ENCODE measurements around the gene ERAP2. TPM values are rescaled to one million over a fixed set of nuclear protein-coding genes. Genes with fewer than 3 reads are reported as not detected.

ERAP2 gene
- polyA plus RNA-seq, 1 donor from 2014 or later, result not detected

- Histone ChIP-seq H3F3A (ENCODE audit: insufficient read depth, low read length, poor library complexity, severe bottlenecking) (no peaks in the 10 kb centered on the region), H3K4me3 (ENCODE audit: low read length) (no peak overlapping the region), H2AFZ (ENCODE audit: low read depth, low read length) (no peak overlapping the region)
Measured at GRCh38 chr5:96851312-96852062, 24.8 kb upstream of the ERAP2 start.

GRCh38 chr5:96852759-96853158 lies 23.5 kb upstream of the ERAP2 start:
- Histone ChIP-seq H3F3A (ENCODE audit: insufficient read depth, low read length, poor library complexity, severe bottlenecking) (no peaks in the 10 kb centered on the region), H3K27ac (ENCODE audit: low read length) (no peak overlapping the region), H3K36me3 (ENCODE audit: insufficient read depth, low read length) (no peaks in the 10 kb centered on the region), H2AFZ (ENCODE audit: low read depth, low read length) (no peak overlapping the region), H3K79me2 (replicated peaks; ENCODE audit: insufficient read depth, low read length) (no peaks in the 10 kb centered on the region), H3K4me2 (ENCODE audit: low read length) (no peak overlapping the region), H3K9me2 (ENCODE audit: insufficient read depth, low read length) (no peaks in the 10 kb centered on the region), H3K9me3 (ENCODE audit: low read length) (no peaks in the 10 kb centered on the region), H4K20me1 (ENCODE audit: insufficient read depth) (no peaks in the 10 kb centered on the region), H3K4me3 (ENCODE audit: low read length) (no peak overlapping the region), H3K27me3 (ENCODE audit: insufficient read depth, low read depth, low read length) (no peaks in the 10 kb centered on the region), H3K9ac (ENCODE audit: low read length) (no peak overlapping the region)
- no peak for TF ChIP-seq RAD21 (conservative IDR thresholded peaks at IDR 0.05)
- TF ChIP-seq SMC3 (conservative IDR thresholded peaks at IDR 0.05; ENCODE audit: poor library complexity), result no peak
- no peak for TF ChIP-seq REST (IDR thresholded peaks at IDR 0.05; ENCODE audit: borderline replicate concordance)
- TF ChIP-seq TAF1 (IDR thresholded peaks at IDR 0.05; ENCODE audit: low read depth), result no peak
- TF ChIP-seq EZH2 (IDR thresholded peaks at IDR 0.05; ENCODE audit: borderline replicate concordance, insufficient read depth, low read length, poor library complexity, severe bottlenecking), result no peak
- no peak for TF ChIP-seq POLR2AphosphoS5 (IDR thresholded peaks at IDR 0.05)
- TF ChIP-seq EP300 (conservative IDR thresholded peaks at IDR 0.05; ENCODE audit: poor library complexity, severe bottlenecking), result no peak
- no peak for TF ChIP-seq CTCF (IDR thresholded peaks at IDR 0.05; ENCODE audit: poor library complexity, severe bottlenecking)
- no peak for TF ChIP-seq MXI1 (conservative IDR thresholded peaks at IDR 0.05; ENCODE audit: poor library complexity, severe bottlenecking)

More at GRCh38 chr5:96851312-96852062, 24.8 kb upstream of the ERAP2 start:
- no peak overlapping the region for H3K4me2 ChIP-seq (ENCODE audit: low read length)
- H3K27ac ChIP-seq (ENCODE audit: low read length), result no peak overlapping the region
- H3K9me3 ChIP-seq (ENCODE audit: low read length), result no peaks in the 10 kb centered on the region
- no peak overlapping the region for H3K9ac ChIP-seq (ENCODE audit: low read length)
- H3K27me3 ChIP-seq (ENCODE audit: insufficient read depth, low read depth, low read length), result no peaks in the 10 kb centered on the region
- no peak for TF ChIP-seq TAF1 (IDR thresholded peaks at IDR 0.05; ENCODE audit: low read depth)
- TF ChIP-seq POLR2AphosphoS5 (IDR thresholded peaks at IDR 0.05), result no peak
- no peak for TF ChIP-seq EP300 (conservative IDR thresholded peaks at IDR 0.05; ENCODE audit: poor library complexity, severe bottlenecking)
- TF ChIP-seq REST (IDR thresholded peaks at IDR 0.05; ENCODE audit: borderline replicate concordance), result no peak
- no peak for TF ChIP-seq MXI1 (conservative IDR thresholded peaks at IDR 0.05; ENCODE audit: poor library complexity, severe bottlenecking)
- no peak for TF ChIP-seq RAD21 (conservative IDR thresholded peaks at IDR 0.05)
- no peak for TF ChIP-seq SMC3 (conservative IDR thresholded peaks at IDR 0.05; ENCODE audit: poor library complexity)
- no peaks in the 10 kb centered on the region for H3K9me2 ChIP-seq (ENCODE audit: insufficient read depth, low read length)
- no peaks in the 10 kb centered on the region for H3K36me3 ChIP-seq (ENCODE audit: insufficient read depth, low read length)
- no peaks in the 10 kb centered on the region for H3K79me2 ChIP-seq (replicated peaks; ENCODE audit: insufficient read depth, low read length)
- H4K20me1 ChIP-seq (ENCODE audit: insufficient read depth), result no peaks in the 10 kb centered on the region
